GM12872 (cell line): ENCODE results near the gene RTP2.

Source experiments
- CTCF ChIP-seq: IDR thresholded peaks from 3 replicates; pipeline ENCODE4 v1.5.1; 2011; ENCODE audit warnings: low read depth, mild to moderate bottlenecking, low read length, moderate library complexity; ENCODE audit not compliant: insufficient read depth

RTP2 gene

GRCh38 chr3:187737006-187737367 is 34.6 kb upstream of the RTP2 start:
- no peak for TF ChIP-seq CTCF

GRCh38 chr3:187736418-187736871 is 34.1 kb upstream of the RTP2 start:
- no peak for TF ChIP-seq CTCF

GRCh38 chr3:187735837-187736236 is 33.5 kb upstream of the RTP2 start:
- TF ChIP-seq CTCF: no peak

GRCh38 chr3:187735383-187735782 is 33.0 kb upstream of the RTP2 start:
- no peak for TF ChIP-seq CTCF

- no peak for TF ChIP-seq CTCF
Observed at GRCh38 chr3:187734841-187735240, 32.5 kb upstream of the RTP2 start.

GRCh38 chr3:187733371-187733770 is 31.0 kb upstream of the RTP2 start:
- TF ChIP-seq CTCF: no peak

GRCh38 chr3:187729598-187729997 is 27.2 kb upstream of the RTP2 start:
- TF ChIP-seq CTCF: no peak

GRCh38 chr3:187728940-187729583 is 26.7 kb upstream of the RTP2 start:
- no peak for TF ChIP-seq CTCF
